Endodermal cell (in vitro differentiated cells): ENCODE measurements around the gene FGF22. TPM values are rescaled to one million over a fixed set of nuclear protein-coding genes. Genes with fewer than 3 reads are reported as not detected.

Source experiments
- DNase-seq: peaks from one replicate; pipeline ENCODE4 v3.0.0-alpha.2; 2017
- H3K27ac ChIP-seq: 2 replicates; pipeline ENCODE4 v1.5.1; 2013; ENCODE audit warnings: mild to moderate bottlenecking, low read depth, low read length, moderate library complexity
- H3K27me3 ChIP-seq: 2 replicates; pipeline ENCODE4 v1.6.1; 2013; ENCODE audit warnings: mild to moderate bottlenecking, low read length, moderate library complexity; ENCODE audit not compliant: insufficient read depth, control insufficient read depth, poor library complexity, severe bottlenecking
- H3K36me3 ChIP-seq: 2 replicates; pipeline ENCODE4 v1.7.0; 2013; ENCODE audit warnings: mild to moderate bottlenecking, low read length, moderate library complexity; ENCODE audit not compliant: control insufficient read depth, insufficient read depth
- H3K4me1 ChIP-seq: one replicate; pipeline ENCODE4 v1.7.0; 2013; ENCODE audit warnings: low read length; ENCODE audit not compliant: control insufficient read depth, insufficient read depth
- H3K4me3 ChIP-seq: 2 replicates; pipeline ENCODE4 v1.5.1; 2013; ENCODE audit warnings: mild to moderate bottlenecking, low read length, moderate library complexity
- H3K9ac ChIP-seq: 2 replicates; pipeline ENCODE4 v1.6.1; 2013; ENCODE audit warnings: mild to moderate bottlenecking, low read length, moderate library complexity; ENCODE audit not compliant: poor library complexity, severe bottlenecking; ENCODE audit errors: extremely low read depth
- H3K9me3 ChIP-seq: 2 replicates; pipeline ENCODE4 v1.6.1; 2013; ENCODE audit warnings: mild to moderate bottlenecking, low read length, moderate library complexity; ENCODE audit not compliant: control insufficient read depth
- H3K27ac Mint-ChIP-seq: 2 replicates; pipeline ENCODE4 v1.8.0; 2020; ENCODE audit warnings: mixed read lengths
- H3K27me3 Mint-ChIP-seq: 2 replicates; pipeline ENCODE4 v1.8.0; 2021; ENCODE audit warnings: mild to moderate bottlenecking, mixed read lengths; ENCODE audit not compliant: insufficient read depth
- H3K36me3 Mint-ChIP-seq: 2 replicates; pipeline ENCODE4 v1.8.0; 2020; ENCODE audit warnings: low read depth, mixed read lengths
- H3K4me1 Mint-ChIP-seq: 2 replicates; pipeline ENCODE4 v1.8.0; 2020; ENCODE audit warnings: mixed read lengths
- H3K4me3 Mint-ChIP-seq: 2 replicates; pipeline ENCODE4 v1.8.0; 2020; ENCODE audit warnings: mild to moderate bottlenecking, moderate library complexity, mixed read lengths
- H3K9me3 Mint-ChIP-seq: 2 replicates; pipeline ENCODE4 v1.8.0; 2020; ENCODE audit warnings: mild to moderate bottlenecking, mixed read lengths
- CTCF ChIP-seq: fragments of 200-600 bp; sonication (generic); conservative IDR thresholded peaks from 2 replicates; pipeline ENCODE4 v1.5.0; 2021; ENCODE audit warnings: antibody characterized with exemption, mild to moderate bottlenecking
- WGBS, 2 experiments: methylation state at CpG; one replicate each; pipeline versions ENCODE4 v1.1.5 to v1.1.7; 2013; ENCODE audit warnings: missing lambda C conversion rate in 2 of 2, mixed read lengths in 1 of 2; ENCODE audit not compliant: insufficient coverage in 1 of 2, insufficient read length in 1 of 2; 5-methylcytosine and 5-hydroxymethylcytosine counted together
- total RNA-seq, 2 donors: library from RNA; stranded (reverse); fragmentation: NEBNext Ultra II Directional in 1 of 2; extraction: Animal tissue kit (Norgen Biotek cat#: 25700) in 1 of 2; gene quantifications; 2 replicates in 1 of 2; 3 replicates in 1 of 2; pipeline ENCODE4 v1.2.1, GENCODE V29; 2021

The FGF22 gene
- total RNA-seq, 2 donors from 2014 or later = 0.81 to 0.82 TPM

- H3K4me3 ChIP-seq = no peak overlapping the region
- no peaks in the 10 kb centered on the region for H3K36me3 Mint-ChIP-seq
- H3K36me3 ChIP-seq = no peaks in the 10 kb centered on the region
- no peaks in the 10 kb centered on the region for H3K4me1 ChIP-seq
- H3K27me3 Mint-ChIP-seq = peaks cover 29% of the 10 kb centered on the region
- peak overlapping the region; percentile 71 for H3K4me3 Mint-ChIP-seq
- H3K27me3 ChIP-seq = peaks cover 16% of the 10 kb centered on the region
- no peaks in the 10 kb centered on the region for H3K9me3 ChIP-seq
- WGBS, 2 experiments = 85 to 89% methylated on average over 9 to 22 of the region's 22 CpGs
- H3K9me3 Mint-ChIP-seq = no peaks in the 10 kb centered on the region
- no peak overlapping the region for H3K27ac ChIP-seq
- H3K27ac Mint-ChIP-seq = no peak overlapping the region
- H3K4me1 Mint-ChIP-seq = peaks cover 4% of the 10 kb centered on the region
- H3K9ac ChIP-seq = no peak overlapping the region
- no peak for TF ChIP-seq CTCF
- DNase-seq = peak; percentile 43
Measured at GRCh38 chr19:677601-678436, 38.1 kb downstream of the FGF22 start.

- Histone ChIP-seq H3K36me3 (no peaks in the 10 kb centered on the region), H3K4me1 (no peaks in the 10 kb centered on the region), H3K9me3 (no peaks in the 10 kb centered on the region), H3K27me3 (peaks cover 16% of the 10 kb centered on the region), H3K4me3 (peak overlapping the region; percentile 79), H3K9ac (no peak overlapping the region), H3K27ac (no peak overlapping the region)
- WGBS, 2 experiments = 92 to 94% methylated on average over 10 to 16 of the region's 16 CpGs
- Mint-ChIP-seq H3K36me3 (no peaks in the 10 kb centered on the region), H3K9me3 (no peaks in the 10 kb centered on the region), H3K4me3 (peak overlapping the region; percentile 71), H3K27me3 (peaks cover 23% of the 10 kb centered on the region), H3K27ac (no peak overlapping the region), H3K4me1 (peaks cover 4% of the 10 kb centered on the region)
- no peak for TF ChIP-seq CTCF
- DNase-seq = no peak
Measured at GRCh38 chr19:678791-679388, 39.2 kb downstream of the FGF22 start.

GRCh38 chr19:679418-680286 lies 40.0 kb downstream of the FGF22 start:
- WGBS, 2 experiments = 6 to 16% methylated on average over 23 to 69 of the region's 69 CpGs
- peaks cover 16% of the 10 kb centered on the region for H3K27me3 ChIP-seq
- H3K9me3 ChIP-seq = no peaks in the 10 kb centered on the region
- Mint-ChIP-seq H3K36me3 (no peaks in the 10 kb centered on the region), H3K27ac (no peak overlapping the region), H3K4me3 (peak overlapping the region; percentile 71), H3K4me1 (peaks cover 4% of the 10 kb centered on the region), H3K9me3 (no peaks in the 10 kb centered on the region), H3K27me3 (peaks cover 19% of the 10 kb centered on the region)
- H3K36me3 ChIP-seq = no peaks in the 10 kb centered on the region
- peak overlapping the region; percentile 83 for H3K27ac ChIP-seq
- no peaks in the 10 kb centered on the region for H3K4me1 ChIP-seq
- H3K9ac ChIP-seq = peak overlapping the region; percentile 41
- TF ChIP-seq CTCF = no peak
- DNase-seq = peak; percentile 79
- H3K4me3 ChIP-seq = peak overlapping the region; percentile 79
